Panc1 (cell line): ENCODE results near the gene B4GALT7. TPM values are rescaled to one million over a fixed set of nuclear protein-coding genes. Genes with fewer than 3 reads are reported as not detected.
"Not testable (repeated sequence)": the region's sequence is repeated elsewhere in the genome, so short reads cannot be mapped to it uniquely, and the experiment has no call there.

Experiments used
- ATAC-seq: fragments of 200-7000 bp; cut with Tn5 transposase; 2 replicates; pipeline ENCODE4 v1.9.1; 2020; ENCODE audit warnings: mild to moderate bottlenecking, moderate library complexity
- BruUV-seq: library from RNA; stranded (reverse); fragments of 400-500 nt; replicated peaks from 2 replicates; lab custom pipeline; 2021; lab: Mats Ljungman, UMichigan
- CTCF ChIA-PET: fragments of 300-600 bp; sonication (Branson Sonifier 250); formaldehyde crosslinking; loops from one replicate; lab custom pipeline; 2022; ENCODE audit warnings: antibody characterized with exemption; lab: Charles Lee
- POLR2A ChIA-PET: fragments of 300-600 bp; sonication (Branson Sonifier 250); formaldehyde crosslinking; loops from one replicate; lab custom pipeline; 2022; ENCODE audit warnings: antibody characterized with exemption; lab: Charles Lee
- DNase-seq: peaks from one replicate; pipeline ENCODE4 v3.0.0-alpha.2; 2010; ENCODE audit warnings: low read depth, low spot score
- H3K27ac ChIP-seq: 2 replicates; pipeline ENCODE4 v1.5.1; 2011; ENCODE audit warnings: mild to moderate bottlenecking, low read length, inconsistent platforms
- H3K27me3 ChIP-seq: fragments of 200-500 bp; sonication (Bioruptor generic); 2 replicates; pipeline ENCODE4 v1.6.0; 2014; ENCODE audit warnings: low read length, inconsistent platforms; ENCODE audit not compliant: control insufficient read depth, insufficient read depth
- H3K36me3 ChIP-seq: fragments of 200-500 bp; sonication (Bioruptor generic); 2 replicates; pipeline ENCODE4 v1.5.1; 2014; ENCODE audit warnings: inconsistent platforms, mild to moderate bottlenecking, low read length, moderate library complexity; ENCODE audit not compliant: control insufficient read depth, insufficient read depth
- H3K4me1 ChIP-seq: 2 replicates; pipeline ENCODE4 v1.5.1; 2011; ENCODE audit warnings: inconsistent platforms, mild to moderate bottlenecking, low read length, moderate library complexity; ENCODE audit not compliant: control insufficient read depth, insufficient read depth
- H3K4me3 ChIP-seq, 2 experiments: 2 replicates each; pipeline ENCODE4 v1.5.1; 2011 to 2012; ENCODE audit warnings: low read depth in 2 of 2, low read length in 2 of 2, mild to moderate bottlenecking in 2 of 2, inconsistent platforms in 1 of 2, moderate library complexity in 1 of 2
- H3K9me3 ChIP-seq: fragments of 200-500 bp; sonication (Bioruptor generic); 2 replicates; pipeline ENCODE4 v1.5.1; 2014; ENCODE audit warnings: low read depth, mild to moderate bottlenecking, inconsistent platforms, low read length, moderate library complexity; ENCODE audit not compliant: control insufficient read depth, insufficient read depth
- in situ Hi-C: cut with HindIII; loops from 2 replicates; pipeline ENCODE4 v1.10.0; 2016; ENCODE audit warnings: low sequenced_read_pairs, low pct_unique_long_range_greater_than_20kb
- intact Hi-C: fragments of 100-400 bp; cut with micrococcal nuclease; formaldehyde crosslinking; loops from one replicate; pipeline ENCODE4 v1.10.0; 2022; ENCODE audit not compliant: unreplicated experiment
- total RNA-seq: library from RNA; stranded (reverse); gene quantifications from one replicate; pipeline ENCODE4 v1.2.1, GENCODE V29; 2021; ENCODE audit not compliant: unreplicated experiment

Gene B4GALT7
- total RNA-seq, 1 experiment from 2014 or later, result 38.0 TPM

DNA sequence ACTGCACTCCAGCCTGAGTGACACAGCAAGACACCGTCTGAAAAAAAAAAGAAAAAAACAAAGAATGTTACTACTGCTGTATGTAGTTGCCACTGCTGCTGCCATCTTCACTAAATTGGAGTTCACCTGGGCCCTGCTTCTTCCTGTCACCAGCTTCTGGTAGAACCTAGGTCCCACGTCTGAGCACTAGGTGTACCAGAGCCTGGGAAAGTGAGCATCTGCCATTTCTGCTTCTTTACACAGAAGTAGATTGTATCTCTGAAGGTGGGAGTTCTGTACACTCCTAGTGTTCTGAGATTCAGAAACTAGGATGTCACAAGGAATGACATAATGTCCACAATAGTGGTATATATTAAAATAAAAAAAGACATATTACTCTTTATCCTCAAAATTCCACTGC is 51.3 kb downstream of the B4GALT7 start:
- H3K36me3 ChIP-seq, H3K27ac ChIP-seq, H3K9me3 ChIP-seq, ATAC-seq, in situ Hi-C loops, H3K27me3 ChIP-seq, BruUV-seq, H3K4me1 ChIP-seq, POLR2A ChIA-PET, intact Hi-C loops, CTCF ChIA-PET, H3K4me3 ChIP-seq, DNase-seq: not testable (repeated sequence)

DNA sequence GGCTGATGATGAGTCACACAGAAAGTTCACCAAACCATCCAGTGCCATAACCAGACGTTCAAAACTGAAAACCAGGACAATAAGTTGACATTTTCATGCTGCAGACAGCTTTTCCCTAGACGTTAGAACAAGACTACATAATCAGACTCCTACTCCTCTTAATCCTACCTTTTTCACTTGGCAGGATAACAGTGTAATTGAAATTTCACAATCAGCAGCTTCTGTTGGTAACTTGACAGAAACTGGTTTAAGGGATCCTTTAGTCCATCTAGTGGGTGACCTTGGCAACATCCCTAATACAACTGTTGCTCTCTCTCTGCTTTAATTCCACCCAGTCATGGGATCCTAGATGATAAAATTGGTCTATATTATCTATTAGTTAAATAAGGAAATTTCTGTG is 57.9 kb downstream of the B4GALT7 start:
- ATAC-seq, H3K36me3 ChIP-seq, H3K4me3 ChIP-seq, H3K27ac ChIP-seq, H3K9me3 ChIP-seq, H3K27me3 ChIP-seq, DNase-seq, BruUV-seq, CTCF ChIA-PET, POLR2A ChIA-PET, in situ Hi-C loops, intact Hi-C loops, H3K4me1 ChIP-seq: not testable (repeated sequence)

DNA sequence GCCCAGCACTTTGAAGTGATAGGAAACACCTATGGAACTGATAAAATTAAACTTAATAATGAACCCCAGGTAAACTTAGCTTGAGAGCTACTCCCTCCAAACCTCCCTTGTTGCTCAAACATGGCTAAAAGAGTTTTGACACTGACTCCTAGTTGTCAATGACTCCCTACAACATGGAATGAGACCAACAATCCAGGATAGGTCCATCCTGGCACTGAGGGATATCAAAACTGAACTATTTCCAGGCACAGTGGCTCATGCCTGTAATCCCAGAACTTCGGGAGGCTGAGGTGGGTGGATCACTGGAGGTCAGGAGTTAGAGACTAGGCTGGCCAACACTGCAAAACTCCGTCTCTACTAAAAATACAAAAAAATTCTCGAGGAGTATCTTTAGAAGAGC is 58.6 kb downstream of the B4GALT7 start:
- H3K27ac ChIP-seq, intact Hi-C loops, H3K4me1 ChIP-seq, BruUV-seq, H3K4me3 ChIP-seq, DNase-seq, CTCF ChIA-PET, in situ Hi-C loops, ATAC-seq, POLR2A ChIA-PET, H3K36me3 ChIP-seq, H3K27me3 ChIP-seq, H3K9me3 ChIP-seq: not testable (repeated sequence)

Other genes with a start within 250 kb of the B4GALT7 start
- 140 TPM for gene LMAN2, start 248.5 kb upstream of the B4GALT7 start, total RNA-seq
- 13.5 TPM for gene RGS14, start 242.2 kb upstream of the B4GALT7 start, total RNA-seq
- gene SLC34A1, start 215.7 kb upstream of the B4GALT7 start, total RNA-seq, result not detected
- not detected for gene PFN3, start 199.5 kb upstream of the B4GALT7 start, total RNA-seq
- gene F12, start 190.6 kb upstream of the B4GALT7 start, total RNA-seq, result 13.4 TPM
- 56.1 TPM for gene GRK6, start 173.5 kb upstream of the B4GALT7 start, total RNA-seq
- gene PRR7, start 153.3 kb upstream of the B4GALT7 start, total RNA-seq, result 39.2 TPM
- gene DBN1, start 126.5 kb upstream of the B4GALT7 start, total RNA-seq, result 195 TPM
- gene PDLIM7, start 102.5 kb upstream of the B4GALT7 start, total RNA-seq, result 62.9 TPM
- gene DOK3, start 90.3 kb upstream of the B4GALT7 start, total RNA-seq, result 12.4 TPM
- gene DDX41, start 83.2 kb upstream of the B4GALT7 start, total RNA-seq, result 111 TPM
- 58.5 TPM for gene FAM193B, start 45.6 kb upstream of the B4GALT7 start, total RNA-seq
- 293 TPM for gene TMED9, start 7.9 kb upstream of the B4GALT7 start, total RNA-seq
- not detected for gene FAM153A, start 182.8 kb downstream of the B4GALT7 start, total RNA-seq